GM23248 (cell line): Measurements from ENCODE around the gene RUBCNL. TPM values are rescaled to one million over a fixed set of nuclear protein-coding genes. Genes with fewer than 3 reads are reported as not detected.
A peak's percentile ranks its signal among the peaks of the same experiment; 100 is the strongest.

Source experiments
- DNase-seq: peaks from one replicate; pipeline ENCODE4 v3.0.0-alpha.2; 2015
- H2AFZ ChIP-seq: fragments of 200-600 bp; sonication (generic); 2 replicates; pipeline ENCODE4 v1.6.1; 2016; ENCODE audit warnings: antibody characterized with exemption
- H3F3A ChIP-seq: fragments of 200-600 bp; sonication (generic); 2 replicates; pipeline ENCODE4 v1.6.1; 2016; ENCODE audit warnings: mild to moderate bottlenecking, antibody characterized with exemption, mixed run types; ENCODE audit not compliant: insufficient read depth
- H3K27ac ChIP-seq: fragments of 200-600 bp; sonication (generic); 2 replicates; pipeline ENCODE4 v1.5.1; 2016; ENCODE audit warnings: mild to moderate bottlenecking
- H3K27me3 ChIP-seq: fragments of 200-600 bp; sonication (generic); replicated peaks from 2 replicates; pipeline ENCODE4 v1.6.1; 2016; ENCODE audit warnings: mild to moderate bottlenecking; ENCODE audit not compliant: insufficient read depth
- H3K36me3 ChIP-seq: fragments of 200-600 bp; sonication (generic); 2 replicates; pipeline ENCODE4 v1.6.1; 2016; ENCODE audit warnings: low read depth, mild to moderate bottlenecking
- H3K4me1 ChIP-seq: fragments of 200-600 bp; sonication (generic); 2 replicates; pipeline ENCODE4 v1.6.1; 2016; ENCODE audit warnings: mild to moderate bottlenecking; ENCODE audit not compliant: insufficient read depth
- H3K4me2 ChIP-seq: fragments of 200-600 bp; sonication (generic); one replicate; pipeline ENCODE4 v1.6.1; 2016; ENCODE audit warnings: mild to moderate bottlenecking; ENCODE audit not compliant: unreplicated experiment
- H3K4me3 ChIP-seq: fragments of 200-600 bp; sonication (generic); 2 replicates; pipeline ENCODE4 v1.5.1; 2016; ENCODE audit warnings: mild to moderate bottlenecking
- H3K79me2 ChIP-seq: fragments of 200-600 bp; sonication (generic); 2 replicates; pipeline ENCODE4 v1.6.1; 2016; ENCODE audit warnings: mild to moderate bottlenecking; ENCODE audit not compliant: insufficient read depth
- H3K9ac ChIP-seq: fragments of 200-600 bp; sonication (generic); 2 replicates; pipeline ENCODE4 v1.6.1; 2016; ENCODE audit warnings: mild to moderate bottlenecking
- H3K9me2 ChIP-seq: fragments of 200-600 bp; sonication (generic); 2 replicates; pipeline ENCODE4 v1.6.1; 2016; ENCODE audit warnings: mixed run types, mild to moderate bottlenecking, moderate library complexity; ENCODE audit not compliant: insufficient read depth
- H3K9me3 ChIP-seq: fragments of 200-600 bp; sonication (generic); one replicate; pipeline ENCODE4 v1.6.1; 2017; ENCODE audit warnings: low read depth
- H4K20me1 ChIP-seq: fragments of 200-600 bp; sonication (generic); 2 replicates; pipeline ENCODE4 v1.6.0; 2016; ENCODE audit not compliant: insufficient read depth
- EZH2 ChIP-seq: fragments of 200-600 bp; sonication (generic); IDR thresholded peaks from 2 replicates; pipeline ENCODE4 v1.6.1; 2018; ENCODE audit warnings: antibody characterized with exemption, mild to moderate bottlenecking; ENCODE audit not compliant: insufficient read depth, poor library complexity, severe bottlenecking
- EZH2phosphoT487 ChIP-seq: fragments of 200-600 bp; sonication (generic); IDR thresholded peaks from 2 replicates; pipeline ENCODE4 v1.6.1; 2018; ENCODE audit warnings: antibody characterized with exemption, moderate library complexity, mild to moderate bottlenecking, low read depth; ENCODE audit not compliant: insufficient read depth
- WGBS, 2 experiments: methylation state at CpG; one replicate each; pipeline ENCODE4 v1.1.6; 2015 to 2017; ENCODE audit warnings: low lambda C conversion rate in 2 of 2, low coverage in 1 of 2; ENCODE audit errors: missing lambda C conversion rate in 2 of 2; 5-methylcytosine and 5-hydroxymethylcytosine counted together
- in situ Hi-C: fragments of 300-500 bp; cut with MboI; formaldehyde crosslinking; loops from 2 replicates; pipeline ENCODE4 v1.15.0; 2020
- polyA plus RNA-seq: library from polyadenylated mRNA; unstranded; fragments of >200 nt; fragmentation: Nextera tagmentation; extraction: Ambion mirVana; gene quantifications from 2 replicates; pipeline ENCODE4 v1.2.1, GENCODE V29; 2016
- total RNA-seq: library from RNA; depleted of rRNA; stranded (reverse); fragments of >200 nt; shearing (Covaris generic); gene quantifications from 2 replicates; pipeline ENCODE4 v1.2.3, GENCODE V29; 2014

RUBCNL gene
- total and polyA plus RNA-seq, 2 experiments from 2014 or later, result 1.1 to 2.1 TPM

DNA sequence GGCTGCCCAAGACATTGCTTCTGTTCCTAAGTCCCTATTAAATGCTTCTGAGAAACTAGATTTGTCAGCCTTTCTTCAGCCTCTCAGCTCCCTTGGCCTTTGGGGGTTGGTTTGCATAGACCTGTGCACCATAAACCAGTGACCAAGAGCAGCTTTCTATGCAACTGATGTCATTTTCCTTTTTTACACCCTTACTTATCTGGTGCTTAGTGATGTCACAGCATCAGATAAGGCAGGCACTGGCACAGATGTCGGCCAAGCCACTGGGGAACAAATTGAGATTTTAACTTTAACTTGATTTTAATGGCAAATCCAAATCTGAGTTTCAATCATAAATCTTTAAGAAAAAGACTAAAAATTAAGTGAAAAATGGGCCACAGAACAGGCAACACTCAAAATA is 59.8 kb downstream of the RUBCNL start:
- Histone ChIP-seq H3K4me2 (no peak overlapping the region), H3K4me3 (no peak overlapping the region), H3K27me3 (no peaks in the 10 kb centered on the region), H3F3A (0 out of 2 replicates have a peak, but pooled peaks cover 5% of the 10 kb centered on the region), H3K9me2 (no peaks in the 10 kb centered on the region), H4K20me1 (no peaks in the 10 kb centered on the region), H3K9ac (no peak overlapping the region), H3K4me1 (peaks cover 13% of the 10 kb centered on the region), H3K27ac (no peak overlapping the region), H3K9me3 (no peaks in the 10 kb centered on the region), H3K36me3 (no peaks in the 10 kb centered on the region), H2AFZ (no peak overlapping the region), H3K79me2 (no peaks in the 10 kb centered on the region)
- in situ Hi-C loops, result no loop called here
- 86 to 92% methylated on average over 1 of the region's 1 CpG for WGBS, 2 experiments
- DNase-seq, result no peak
- TF ChIP-seq EZH2 (no peak), EZH2phosphoT487 (no peak)

DNA sequence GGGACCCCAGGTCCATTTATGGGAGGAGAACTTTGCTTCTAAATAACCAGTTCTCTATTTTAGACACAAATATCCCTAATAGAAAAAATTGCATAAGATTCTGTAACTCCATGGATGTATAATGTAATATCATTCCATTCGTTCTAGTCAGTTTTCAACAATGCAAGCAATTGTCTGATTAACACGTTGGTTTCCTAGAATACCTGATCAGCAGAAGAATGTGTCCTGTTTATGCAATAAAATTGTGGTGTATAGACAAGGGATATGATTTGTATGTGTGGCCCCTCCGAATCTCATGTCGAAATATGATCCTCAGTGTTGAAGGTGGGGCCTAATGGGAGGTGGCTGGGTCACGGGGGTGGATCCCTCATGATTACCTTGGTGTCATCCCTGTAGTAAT is 62.1 kb downstream of the RUBCNL start:
- Histone ChIP-seq H3K27me3 (no peaks in the 10 kb centered on the region), H3K4me2 (peak overlapping the region; percentile 39)
- in situ Hi-C loops, result no loop called here

DNA sequence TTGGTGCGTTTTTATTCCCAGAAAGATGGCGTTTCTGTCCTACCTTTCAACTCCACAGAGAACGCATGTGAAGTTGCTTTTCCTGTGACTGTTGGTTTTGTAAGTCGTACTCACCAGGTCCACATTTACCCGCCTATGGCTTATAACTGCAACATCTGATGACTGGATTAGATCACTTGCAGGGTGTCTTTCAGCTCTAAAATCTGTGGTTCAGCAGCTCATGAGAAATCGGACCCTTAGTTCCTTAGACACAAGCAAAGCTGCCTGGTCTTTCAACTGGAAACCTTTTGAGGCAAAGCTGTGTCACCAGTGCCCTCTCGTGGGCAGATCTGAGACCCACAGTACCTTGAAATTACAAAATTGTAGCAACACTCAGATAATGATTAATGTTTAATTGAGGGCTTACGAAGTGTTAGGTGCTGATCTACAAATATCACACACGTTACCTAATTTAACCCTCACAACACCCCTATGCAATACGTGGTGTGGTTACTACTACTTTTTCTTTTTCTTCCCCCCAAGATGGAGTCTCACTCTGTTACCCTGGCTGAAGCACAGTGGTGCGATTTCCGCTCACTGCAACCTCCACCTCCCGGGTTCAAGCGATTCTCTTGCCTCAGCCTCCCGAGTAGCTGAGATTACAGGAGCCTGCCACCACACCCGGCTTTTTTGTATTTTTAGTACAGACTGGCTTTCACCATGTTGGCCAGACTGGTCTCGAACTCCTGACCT is 65.4 kb downstream of the RUBCNL start:
- 52 to 54% methylated on average over 17 of the region's 17 CpGs for WGBS, 2 experiments
- Histone ChIP-seq H3K36me3 (no peaks in the 10 kb centered on the region), H3K79me2 (no peaks in the 10 kb centered on the region), H3K4me1 (peaks cover 13% of the 10 kb centered on the region), H3K9me2 (no peaks in the 10 kb centered on the region), H3K4me2 (no peak overlapping the region), H3K27me3 (no peaks in the 10 kb centered on the region), H3K4me3 (no peak overlapping the region), H3F3A (0 out of 2 replicates have a peak, but pooled peaks cover 5% of the 10 kb centered on the region), H3K9me3 (no peaks in the 10 kb centered on the region), H3K9ac (no peak overlapping the region), H2AFZ (peak overlapping the region; percentile 67), H3K27ac (no peak overlapping the region), H4K20me1 (no peaks in the 10 kb centered on the region)
- DNase-seq, result peak; percentile 79
- no peak for TF ChIP-seq EZH2phosphoT487
- no peak for TF ChIP-seq EZH2
- in situ Hi-C loops, result no loop called here

More for the DNA sequence above, 62.1 kb downstream of the RUBCNL start:
- DNase-seq, result peak; percentile 70
- Histone ChIP-seq H3K9me3 (no peaks in the 10 kb centered on the region), H3K4me3 (no peak overlapping the region), H3K36me3 (no peaks in the 10 kb centered on the region), H3K9ac (no peak overlapping the region), H3K9me2 (no peaks in the 10 kb centered on the region), H3K27ac (peak overlapping the region; percentile 31; the same call in 1 of the 2 replicates), H4K20me1 (no peaks in the 10 kb centered on the region), H2AFZ (no peak overlapping the region), H3K79me2 (no peaks in the 10 kb centered on the region), H3F3A (0 out of 2 replicates have a peak, but pooled peaks cover 5% of the 10 kb centered on the region), H3K4me1 (peaks cover 13% of the 10 kb centered on the region)
- 52% methylated on average over 5 of the region's 5 CpGs for WGBS, 2 experiments
- TF ChIP-seq EZH2phosphoT487 (no peak), EZH2 (no peak)

DNA sequence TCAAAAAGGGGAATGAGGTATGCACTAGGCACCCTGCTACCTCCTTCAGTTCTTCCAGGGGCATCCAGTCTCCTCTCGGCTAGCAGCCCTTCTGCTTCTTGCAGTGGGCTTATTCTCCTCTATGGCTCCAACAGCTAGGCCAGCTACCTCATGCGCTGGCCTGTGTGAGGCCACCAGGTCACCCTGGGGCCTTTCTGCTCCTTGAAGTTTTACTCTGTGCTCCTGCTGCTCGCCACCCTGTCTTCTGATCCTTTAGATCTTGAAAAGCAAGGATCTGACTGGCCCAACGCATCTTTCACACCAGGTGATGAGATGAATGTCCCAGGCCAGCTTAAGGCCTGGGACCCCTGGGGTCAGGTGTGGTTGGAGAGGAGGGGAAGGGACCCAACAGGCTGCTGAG is 66.2 kb downstream of the RUBCNL start:
- WGBS, 2 experiments, result 93 to 95% methylated on average over 4 of the region's 4 CpGs
- Histone ChIP-seq H3K4me3 (no peak overlapping the region), H4K20me1 (no peaks in the 10 kb centered on the region), H3F3A (0 out of 2 replicates have a peak, but pooled peaks cover 5% of the 10 kb centered on the region), H3K27me3 (no peaks in the 10 kb centered on the region), H3K4me2 (no peak overlapping the region), H3K9ac (no peak overlapping the region), H3K36me3 (no peaks in the 10 kb centered on the region), H2AFZ (no peak overlapping the region), H3K79me2 (no peaks in the 10 kb centered on the region), H3K9me3 (no peaks in the 10 kb centered on the region), H3K27ac (no peak overlapping the region), H3K9me2 (no peaks in the 10 kb centered on the region), H3K4me1 (peaks cover 13% of the 10 kb centered on the region)
- TF ChIP-seq EZH2 (no peak), EZH2phosphoT487 (no peak)
- in situ Hi-C loops, result no loop called here
- no peak for DNase-seq
